ENCODE data around the gene IGF2BP2. TPM values are rescaled to one million over a fixed set of nuclear protein-coding genes. Genes with fewer than 3 reads are reported as not detected.
A peak's percentile ranks its signal among the peaks of the same experiment; 100 is the strongest.

Gene IGF2BP2
- total and polyA plus RNA-seq, 9 of the 15 experiments (the other 6 are each of a cell fraction or from before 2014, with no cell fraction given): 3.2 to 59.6 (median 30.5) TPM

DNA sequence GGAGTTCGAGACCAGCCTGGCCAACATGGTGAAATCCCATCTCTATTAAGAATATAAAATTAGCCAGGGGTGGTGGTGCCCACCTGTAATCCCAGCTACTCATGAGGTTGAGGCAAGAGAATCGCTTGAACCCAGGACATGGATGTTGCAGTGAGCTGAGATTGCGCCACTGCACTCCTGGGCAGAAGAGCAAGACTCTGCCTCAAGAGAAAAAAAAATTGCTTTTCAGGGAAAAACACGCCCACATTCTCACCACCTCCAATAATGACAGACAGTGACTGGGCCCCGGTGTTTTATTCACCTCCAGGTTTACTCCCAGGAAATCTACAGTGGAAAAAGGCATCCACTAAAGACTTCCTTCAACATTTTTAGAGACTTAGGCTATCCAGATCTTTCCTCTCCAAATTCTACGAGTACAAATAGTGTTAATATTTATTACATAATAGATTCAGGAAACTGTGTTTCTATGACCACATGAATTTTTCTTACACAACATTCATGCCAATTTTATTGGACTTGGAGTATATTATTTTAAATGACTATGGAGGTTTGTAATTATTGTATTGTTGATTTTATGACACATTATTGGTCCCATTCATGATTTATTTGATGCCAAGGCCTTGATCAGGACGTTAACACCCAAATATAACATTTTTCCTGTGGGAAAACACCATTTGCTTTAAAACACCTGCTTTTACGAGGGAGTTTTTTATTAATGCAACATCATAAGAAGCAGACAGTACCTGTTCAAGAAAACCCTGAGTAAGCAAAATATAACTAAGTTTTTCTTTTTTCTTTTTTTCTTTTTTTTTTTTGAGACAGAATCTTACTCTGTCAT lies 26.6 kb downstream of the IGF2BP2 start:
- intact Hi-C loops (cut with micrococcal nuclease) (no loop called here), in situ Hi-C loops (cut with MboI) (no loop called here)
- Histone ChIP-seq H3K36me3 (ENCODE audit: control insufficient read depth, insufficient read depth, low read length) (no peaks in the 10 kb centered on the region), H3K27ac (ENCODE audit: extremely low read depth, low read depth, low read length) (no peak overlapping the region), H3K4me3 (no peak overlapping the region), H3K9ac (ENCODE audit: insufficient read depth in 1 of 2, low read depth in 2 of 2, low read length in 2 of 2) (no peak overlapping the region), H3K9me1 (ENCODE audit: control insufficient read depth, insufficient read depth, low read length) (no peaks in the 10 kb centered on the region), H3K79me2 (ENCODE audit: control insufficient read depth, insufficient read depth, low read length) (peaks cover 81% of the 10 kb centered on the region), H3K27me3 (ENCODE audit: control insufficient read depth in 2 of 2, insufficient read depth in 2 of 2, low read length in 2 of 2) (no peaks in the 10 kb centered on the region), H3K9me3 (replicated peaks; ENCODE audit: control insufficient read depth, insufficient read depth, low read depth, low read length) (no peaks in the 10 kb centered on the region), H3K4me1 (replicated peaks in 1 of 2; ENCODE audit: control insufficient read depth in 2 of 2, insufficient read depth in 2 of 2, low read length in 2 of 2) (peaks cover 18 to 21% of the 10 kb centered on the region in 2 experiments), H2AFZ (ENCODE audit: low read depth, low read length) (no peak overlapping the region), H4K20me1 (replicated peaks; ENCODE audit: control insufficient read depth, insufficient read depth, low read length) (peaks cover 9% of the 10 kb centered on the region; the same call in 1 of the 2 replicates), H3K4me2 (ENCODE audit: insufficient read depth, low read length) (no peak overlapping the region)
- TF ChIP-seq ZNF316 (IDR thresholded peaks at IDR 0.05): peak; percentile 97
- TF ChIP-seq ZNF23 (CRISPR knock-in tag; IDR thresholded peaks at IDR 0.05): no peak
- no peak for TF ChIP-seq MCM5 (IDR thresholded peaks at IDR 0.05; ENCODE audit: low read depth)
- TF ChIP-seq CLOCK (CRISPR knock-in tag; IDR thresholded peaks at IDR 0.05; ENCODE audit: borderline replicate concordance): no peak
- peak; percentile 89 for TF ChIP-seq C11orf30 (IDR thresholded peaks at IDR 0.05; ENCODE audit: low read depth)
- TF ChIP-seq MAFF (IDR thresholded peaks at IDR 0.05; ENCODE audit: low read length): peak; percentile 89
- peak; percentile 90 for TF ChIP-seq MAFG (tag; conservative IDR thresholded peaks at IDR 0.05)
- peak; percentile 84 for TF ChIP-seq MAFK (IDR thresholded peaks at IDR 0.05; ENCODE audit: low read length)
- TF ChIP-seq SRSF9 (IDR thresholded peaks at IDR 0.05; ENCODE audit: borderline replicate concordance, low read depth, low read length): no peak
- TF ChIP-seq NFE2L1 (tag; IDR thresholded peaks at IDR 0.05; ENCODE audit: borderline replicate concordance, low read depth): no peak
- no peak for TF ChIP-seq CBX5 (IDR thresholded peaks at IDR 0.05; ENCODE audit: borderline replicate concordance, low read depth)
- TF ChIP-seq ATF7 (IDR thresholded peaks at IDR 0.05): no peak
- no peak for TF ChIP-seq SRF (CRISPR knock-in tag; IDR thresholded peaks at IDR 0.05)
- no peak for TF ChIP-seq CHD2 (IDR thresholded peaks at IDR 0.05; ENCODE audit: low read depth, low read length)
- peak; percentile 42; the same call in 1 of the 2 replicates for TF ChIP-seq CEBPB (tag; IDR thresholded peaks at IDR 0.05)
- no peak for TF ChIP-seq RAD51 (IDR thresholded peaks at IDR 0.05; ENCODE audit: borderline replicate concordance, low read depth)
- no peak for TF ChIP-seq ESRRA (IDR thresholded peaks at IDR 0.05; ENCODE audit: borderline replicate concordance, low read depth)
- ATAC-seq (no peak), DNase-seq (ENCODE audit: extremely low read depth in 1 of 4, low spot score in 3 of 4) (no peak), FAIRE-seq (no peak)
- ChIA-PET CTCF (ENCODE audit: low intra/inter-chr PET ratio) (no interaction called here), POLR2A (interaction anchor here (0.6 to 1.2 kb wide), 4 partner anchors 9 to 89 kb away, joined by 3 to 4 read pairs (median 4); no protein-coding TSS in a partner anchor)
- 82% methylated on average over 8 of the region's 8 CpGs for WGBS (ENCODE audit: insufficient coverage, low coverage, missing lambda C conversion rate)
- no TSS peak for BruUV-seq (replicated peaks)
